HG03354 (cell line): ENCODE measurements around the gene WDFY3.

Experiments used
- ATAC-seq: cut with Tn5 transposase; IDR thresholded peaks from one replicate; pipeline ENCODE4 v1.9.1; 2021; ENCODE audit warnings: mild to moderate bottlenecking; ENCODE audit not compliant: unreplicated experiment, poor library complexity, severe bottlenecking

WDFY3 gene

DNA sequence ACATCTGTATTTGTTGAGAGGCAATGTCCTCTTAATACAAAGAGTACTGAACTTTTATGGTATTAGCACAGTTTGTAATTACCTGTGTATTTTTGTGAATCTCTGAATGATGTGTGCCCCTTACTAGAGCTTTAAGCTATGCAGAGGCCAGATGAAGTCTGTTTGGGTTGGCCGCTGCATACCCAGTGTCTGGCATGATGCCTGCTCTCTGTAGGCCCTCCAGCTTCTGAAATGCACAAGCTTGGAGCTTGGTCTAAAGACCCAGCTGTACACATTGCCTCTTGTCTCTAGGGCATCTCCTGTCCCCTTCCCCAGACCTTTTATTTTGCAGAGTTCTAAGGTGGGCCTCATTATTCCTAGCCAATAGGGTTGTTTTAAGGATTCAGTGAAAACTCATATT lies 315.0 kb downstream of the WDFY3 start:
- ATAC-seq = no peak

DNA sequence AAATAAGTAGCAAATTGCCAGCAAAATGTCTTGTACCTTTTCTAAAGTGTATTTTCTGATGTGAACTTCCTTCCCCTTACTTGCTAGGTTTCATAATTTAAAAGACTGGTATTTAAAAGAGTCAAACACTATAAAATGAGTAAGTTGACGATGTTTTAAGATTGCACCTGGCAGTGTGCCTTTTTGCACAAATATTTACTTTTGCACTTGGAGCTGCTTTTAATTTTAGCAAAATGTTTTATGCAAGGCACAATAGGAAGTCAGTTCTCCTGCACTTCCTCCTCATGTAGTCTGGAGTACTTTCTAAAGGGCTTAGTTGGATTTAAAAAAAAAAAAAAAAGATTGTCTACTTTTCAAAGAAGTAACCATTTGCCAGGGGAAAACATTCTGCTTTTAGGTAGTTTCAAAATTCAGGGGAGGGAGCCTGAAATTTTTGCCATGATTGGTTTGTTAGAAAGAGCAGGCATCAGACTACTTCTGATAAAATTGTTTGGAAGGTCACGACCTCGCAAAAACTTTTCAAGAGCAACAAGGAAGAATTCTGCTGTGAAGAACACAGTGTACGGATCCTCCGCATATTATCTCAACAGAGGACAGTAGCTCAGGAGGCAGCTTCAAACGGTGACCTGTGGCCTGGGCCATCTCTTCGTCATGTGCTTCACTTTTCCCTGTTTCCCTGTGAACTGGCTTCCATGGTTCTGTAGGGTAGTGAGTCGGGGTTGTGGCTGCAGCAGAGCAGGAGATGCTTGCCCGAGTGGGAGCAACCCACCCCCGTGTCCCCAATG lies 317.4 kb downstream of the WDFY3 start:
- no peak for ATAC-seq

DNA sequence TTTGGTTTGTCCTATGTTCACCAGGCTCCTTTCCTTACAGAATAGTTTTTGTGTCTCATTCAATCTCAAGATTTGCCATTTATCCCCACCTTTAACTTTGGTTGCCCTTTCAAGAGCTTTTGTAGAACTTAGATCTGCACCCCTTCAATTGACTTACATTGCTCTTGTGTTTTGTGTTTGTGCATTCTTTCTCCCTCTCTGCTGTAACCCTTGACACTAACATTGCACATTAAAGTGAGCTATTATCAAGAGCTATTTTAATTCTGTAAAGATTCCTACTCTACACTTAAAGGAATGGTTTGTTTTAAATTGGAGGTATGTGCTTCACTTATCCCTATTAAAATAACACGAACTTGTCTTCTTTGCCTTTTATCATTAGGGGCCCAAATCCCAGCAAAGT lies 318.3 kb downstream of the WDFY3 start:
- ATAC-seq = no peak

DNA sequence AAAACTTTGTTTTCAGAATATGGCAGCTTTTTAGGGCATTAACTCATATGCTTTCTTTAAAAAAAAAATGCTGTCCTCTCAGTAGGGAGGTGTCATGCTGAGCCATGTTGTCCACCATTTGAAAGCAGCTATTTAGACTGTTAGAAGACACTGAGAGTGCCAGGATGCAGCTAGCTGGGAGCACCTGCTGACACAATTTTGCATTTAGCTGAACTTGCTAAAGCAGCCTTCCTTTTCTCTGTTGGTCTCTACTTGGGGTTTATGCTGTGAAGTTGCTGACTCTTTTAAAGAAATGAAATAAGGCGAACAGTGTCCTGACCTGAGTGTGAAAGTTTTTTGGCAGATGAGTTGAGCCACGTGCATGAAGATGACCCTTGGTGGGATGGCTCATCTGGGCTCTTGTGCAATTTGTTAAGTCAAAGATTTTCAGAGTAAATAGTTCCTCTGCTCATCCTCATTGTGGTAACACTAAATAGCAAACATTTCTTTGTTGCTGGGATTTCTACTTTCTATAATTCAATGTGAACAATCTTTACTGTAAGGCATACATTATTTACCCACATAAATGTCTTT lies 319.1 kb downstream of the WDFY3 start:
- ATAC-seq = no peak

GRCh38 chr4:84644087-84644486 lies 322.4 kb downstream of the WDFY3 start:
- no peak for ATAC-seq

- ATAC-seq = no peak
These were observed 327.3 kb downstream of the WDFY3 start for GRCh38 chr4:84639145-84639544.

DNA sequence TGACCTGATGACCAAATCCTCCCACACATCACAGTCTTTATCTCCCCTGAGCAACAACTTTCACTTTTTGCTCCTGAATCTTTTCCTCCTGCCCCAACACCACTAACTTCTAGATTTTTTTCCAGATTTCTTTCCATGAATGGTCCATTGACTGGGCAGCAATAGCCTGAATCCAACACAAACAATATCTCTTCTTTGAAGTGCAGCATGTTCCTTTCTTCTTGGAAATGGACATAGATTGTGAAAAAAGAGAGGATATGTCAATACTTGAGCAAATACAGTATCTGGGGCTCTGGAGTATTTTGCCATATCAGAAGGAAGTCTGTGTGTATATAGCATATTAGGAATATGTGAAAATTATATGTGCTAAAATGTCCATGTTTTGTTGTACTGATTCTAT lies 328.4 kb downstream of the WDFY3 start:
- ATAC-seq = no peak

DNA sequence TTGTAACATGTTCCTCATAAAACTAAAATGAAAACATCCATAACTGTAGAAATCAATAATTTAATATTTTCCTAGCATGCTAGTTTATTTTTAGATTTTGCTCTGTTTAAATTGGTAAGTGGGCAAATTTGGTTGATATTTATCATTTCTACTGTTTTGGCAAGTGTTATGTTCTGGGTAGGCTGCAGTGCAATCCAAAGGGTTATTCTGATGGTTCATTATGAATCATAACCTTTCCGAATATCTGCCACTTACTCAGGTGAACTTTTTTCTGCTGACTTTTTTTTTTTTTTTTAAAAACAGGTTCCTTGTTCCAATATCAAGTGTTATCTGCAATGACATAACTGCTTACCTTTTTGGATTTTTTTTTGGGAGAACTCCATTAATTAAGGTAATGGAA lies 331.5 kb downstream of the WDFY3 start:
- no peak for ATAC-seq

DNA sequence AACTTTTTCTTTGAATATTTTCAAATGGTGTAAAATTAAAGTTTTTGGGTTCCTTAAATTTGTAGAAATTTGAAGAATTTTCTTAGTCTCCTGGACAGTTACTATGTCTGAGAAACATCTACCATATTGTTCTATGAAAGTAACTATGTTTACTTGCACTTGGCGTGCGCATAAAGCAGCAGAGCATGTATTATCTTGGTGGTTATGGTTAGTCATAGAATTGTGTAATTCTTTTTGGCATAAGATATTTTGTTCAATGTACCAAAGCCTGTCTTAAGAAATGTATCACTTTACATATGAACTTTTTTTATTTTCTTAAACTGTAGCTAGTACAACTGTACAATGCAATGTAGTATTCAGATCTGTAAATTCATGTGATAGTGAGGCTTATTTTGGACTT lies 334.4 kb downstream of the WDFY3 start:
- ATAC-seq = no peak

GRCh38 chr4:84631573-84631972 lies 334.9 kb downstream of the WDFY3 start:
- no peak for ATAC-seq

DNA sequence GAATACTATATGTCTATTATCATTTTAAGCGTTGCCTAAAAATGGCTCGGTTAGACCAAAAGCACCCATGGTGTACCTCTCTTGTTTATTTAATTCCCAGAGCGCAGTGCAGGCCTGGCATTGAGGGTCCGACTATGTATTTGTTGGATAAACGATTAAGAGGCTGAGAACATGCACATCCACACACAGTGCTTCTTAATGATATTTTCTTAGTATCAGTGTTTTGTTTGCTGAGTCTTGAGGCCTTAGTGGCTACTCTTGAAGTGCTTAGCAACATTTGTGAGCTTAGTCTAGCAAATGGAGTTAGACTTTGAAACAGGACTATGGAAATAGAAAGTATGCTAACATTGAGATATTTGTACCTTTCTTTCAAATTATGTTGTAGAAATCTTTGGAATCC lies 339.8 kb downstream of the WDFY3 start:
- no peak for ATAC-seq

- no peak for ATAC-seq
These were observed 342.8 kb downstream of the WDFY3 start for GRCh38 chr4:84623661-84624060.

DNA sequence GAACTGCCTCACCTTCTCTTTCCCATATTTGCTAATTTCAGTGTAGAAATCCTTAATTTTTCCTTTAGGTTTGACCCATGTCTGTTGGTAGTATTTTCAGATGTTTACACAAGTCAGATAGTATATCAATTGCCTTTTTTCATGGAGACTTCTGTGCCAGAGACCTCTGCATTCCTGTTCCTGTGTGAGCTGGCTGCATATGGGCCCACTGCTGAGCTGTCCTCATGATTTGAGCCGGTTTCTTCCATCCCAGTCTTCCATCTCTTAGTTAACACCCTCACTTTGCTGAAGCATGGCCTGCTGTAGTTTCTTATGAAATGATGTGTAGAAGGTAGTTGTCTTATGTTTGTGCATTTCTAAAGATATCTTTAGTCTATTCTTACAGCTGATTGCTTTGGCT lies 343.5 kb downstream of the WDFY3 start:
- ATAC-seq = no peak
